ENCODE results near the gene HOXB8. TPM values are rescaled to one million over a fixed set of nuclear protein-coding genes. Genes with fewer than 3 reads are reported as not detected.

HOXB8 gene
- not detected for total RNA-seq (ENCODE audit: unreplicated experiment)
- long read RNA-seq, result 0 reads

- no peak for TF ChIP-seq CTCF (IDR thresholded peaks at IDR 0.05; ENCODE audit: partially characterized antibody, unreplicated experiment)
Observed at GRCh38 chr17:48615047-48615962, at the start of gene HOXB8. Gene HOXB8 (minus strand): TSS chr17:48615292. CDS start chr17:48614704, 588 bp downstream.

GRCh38 chr17:48663134-48663924 is 48.2 kb upstream of the HOXB8 start:
- Mint-ChIP-seq H3K4me1 (ENCODE audit: low read depth, unreplicated experiment) (no peaks in the 10 kb centered on the region), H3K27me3 (ENCODE audit: unreplicated experiment) (peaks cover 5% of the 10 kb centered on the region), H3K27ac (ENCODE audit: unreplicated experiment) (no peak overlapping the region), H3K4me3 (ENCODE audit: unreplicated experiment) (no peak overlapping the region), H3K9me3 (ENCODE audit: unreplicated experiment) (no peaks in the 10 kb centered on the region), H3K36me3 (ENCODE audit: unreplicated experiment) (peaks cover 6% of the 10 kb centered on the region)
- no peak for DNase-seq
- no peak for TF ChIP-seq CTCF (IDR thresholded peaks at IDR 0.05; ENCODE audit: partially characterized antibody, unreplicated experiment)

More at GRCh38 chr17:48615047-48615962, at the start of gene HOXB8:
- Mint-ChIP-seq H3K27ac (ENCODE audit: unreplicated experiment) (no peak within 1 kb of the TSS), H3K27me3 (ENCODE audit: unreplicated experiment) (peaks cover 59% of the 10 kb centered on the region), H3K36me3 (ENCODE audit: unreplicated experiment) (no peaks in the 10 kb centered on the region), H3K9me3 (ENCODE audit: unreplicated experiment) (peaks cover 17% of the 10 kb centered on the region), H3K4me3 (ENCODE audit: unreplicated experiment) (no peak within 1 kb of the TSS), H3K4me1 (ENCODE audit: low read depth, unreplicated experiment) (peaks cover 6% of the 10 kb centered on the region)
- no peak for DNase-seq

- no peak overlapping the region for H3K27ac Mint-ChIP-seq (ENCODE audit: unreplicated experiment)
- H3K4me1 Mint-ChIP-seq (ENCODE audit: low read depth, unreplicated experiment), result no peaks in the 10 kb centered on the region
- H3K27me3 Mint-ChIP-seq (ENCODE audit: unreplicated experiment), result peaks cover 5% of the 10 kb centered on the region
- DNase-seq, result no peak
- H3K36me3 Mint-ChIP-seq (ENCODE audit: unreplicated experiment), result peaks cover 6% of the 10 kb centered on the region
- H3K4me3 Mint-ChIP-seq (ENCODE audit: unreplicated experiment), result no peak overlapping the region
- no peak for TF ChIP-seq CTCF (IDR thresholded peaks at IDR 0.05; ENCODE audit: partially characterized antibody, unreplicated experiment)
- H3K9me3 Mint-ChIP-seq (ENCODE audit: unreplicated experiment), result no peaks in the 10 kb centered on the region
Observed at GRCh38 chr17:48655913-48656312, 40.8 kb upstream of the HOXB8 start.

GRCh38 chr17:48649741-48650140 is 34.6 kb upstream of the HOXB8 start:
- no peaks in the 10 kb centered on the region for H3K4me1 Mint-ChIP-seq (ENCODE audit: low read depth, unreplicated experiment)
- no peaks in the 10 kb centered on the region for H3K36me3 Mint-ChIP-seq (ENCODE audit: unreplicated experiment)
- no peak overlapping the region for H3K27ac Mint-ChIP-seq (ENCODE audit: unreplicated experiment)
- H3K9me3 Mint-ChIP-seq (ENCODE audit: unreplicated experiment), result peaks cover 11% of the 10 kb centered on the region
- no peak overlapping the region for H3K4me3 Mint-ChIP-seq (ENCODE audit: unreplicated experiment)
- H3K27me3 Mint-ChIP-seq (ENCODE audit: unreplicated experiment), result peaks cover 31% of the 10 kb centered on the region
- no peak for DNase-seq
- TF ChIP-seq CTCF (IDR thresholded peaks at IDR 0.05; ENCODE audit: partially characterized antibody, unreplicated experiment), result no peak
